Right ventricle myocardium superior (tissue), 1 donor: Measurements from ENCODE around the gene C6orf136. TPM values are rescaled to one million over a fixed set of nuclear protein-coding genes. Genes with fewer than 3 reads are reported as not detected.
A peak's percentile ranks its signal among the peaks of the same experiment; 100 is the strongest.

Source experiments
- ATAC-seq: fragments of 200-7000 bp; cut with Tn5 transposase; one replicate; pipeline ENCODE4 v1.9.1; 2020; ENCODE audit warnings: mild to moderate bottlenecking; ENCODE audit not compliant: poor library complexity
- DNase-seq: peaks from one replicate; pipeline ENCODE4 v3.0.0-alpha.2; 2020
- intact Hi-C: fragments of 100-400 bp; cut with DNase I; formaldehyde crosslinking; loops from one replicate; pipeline ENCODE4 v1.11.2; 2022
- total RNA-seq: library from RNA; stranded (reverse); fragmentation: NEBNext Ultra II Directional; extraction: Animal tissue kit (Norgen Biotek cat#: 25700); gene quantifications from one replicate; pipeline ENCODE4 v1.2.1, GENCODE V29; 2021
- donor health status: DM: no; HTN: yes; CAD: no; lungs with severe emphysema.

C6orf136 gene
- total RNA-seq, 1 donor from 2014 or later, result 58.3 TPM

- intact Hi-C loops, result no loop called here
- ATAC-seq, result no peak
- DNase-seq, result no peak
These were observed 49.5 kb downstream of the C6orf136 start for GRCh38 chr6:30696432-30696831.

- intact Hi-C loops, result no loop called here
- ATAC-seq (peak; percentile 82), DNase-seq (no peak)
These were observed 53.4 kb downstream of the C6orf136 start for GRCh38 chr6:30700340-30700739.

Other genes with a start within 250 kb of the C6orf136 start
- 145 TPM for gene HLA-E, start 157.6 kb upstream of the C6orf136 start, total RNA-seq
- gene GNL1, start 90.6 kb upstream of the C6orf136 start, total RNA-seq, result 17.6 TPM
- gene PRR3, start 89.8 kb upstream of the C6orf136 start, total RNA-seq, result 1.4 TPM
- gene ABCF1, start 75.7 kb upstream of the C6orf136 start, total RNA-seq, result 32.5 TPM
- gene PPP1R10, start 29.9 kb upstream of the C6orf136 start, total RNA-seq, result 29.6 TPM
- gene MRPS18B, start 29.3 kb upstream of the C6orf136 start, total RNA-seq, result 124 TPM
- gene ATAT1, start 20.3 kb upstream of the C6orf136 start, total RNA-seq, result 1.7 TPM
- gene DHX16, start 25.9 kb downstream of the C6orf136 start, total RNA-seq, result 20.5 TPM
- gene PPP1R18, start 39.5 kb downstream of the C6orf136 start, total RNA-seq, result 13.4 TPM
- 3.2 TPM for gene NRM, start 43.9 kb downstream of the C6orf136 start, total RNA-seq
- 16.4 TPM for gene MDC1, start 70.1 kb downstream of the C6orf136 start, total RNA-seq
- gene TUBB, start 73.2 kb downstream of the C6orf136 start, total RNA-seq, result 179 TPM
- gene FLOT1, start 95.6 kb downstream of the C6orf136 start, total RNA-seq, result 207 TPM
- gene IER3, start 97.4 kb downstream of the C6orf136 start, total RNA-seq, result 11.4 TPM
- 23.2 TPM for gene DDR1, start 237.4 kb downstream of the C6orf136 start, total RNA-seq